Gastroesophageal sphincter (tissue), 3 donors: ENCODE measurements around the gene MYEF2.

Source experiments
- EP300 ChIP-seq: sonication (generic); formaldehyde crosslinking; IDR thresholded peaks from one replicate; pipeline ENCODE4 v1.6.1; 2017; ENCODE audit warnings: antibody characterized with exemption, mild to moderate bottlenecking
- POLR2A ChIP-seq, 2 donors: fragments of 450-650 bp; IDR thresholded peaks; one replicate each; pipeline ENCODE4 v1.6.1; 2017; ENCODE audit warnings: antibody characterized with exemption in 2 of 2, mild to moderate bottlenecking in 2 of 2, moderate library complexity in 1 of 2
- POLR2AphosphoS5 ChIP-seq: sonication (generic); formaldehyde crosslinking; IDR thresholded peaks from one replicate; pipeline ENCODE4 v1.6.1; 2017; ENCODE audit warnings: antibody characterized with exemption
- TF ChIP-seq, protein P1 (sequence below), 4 experiments: fragments of 200-600 bp in 2 of 4; fragments of 450-650 bp in 2 of 4; sonication (generic) in 1 of 4; IDR thresholded peaks; one replicate each; pipeline ENCODE4 v1.5.1; 2017 to 2019; ENCODE audit warnings: antibody characterized with exemption in 4 of 4, mild to moderate bottlenecking in 2 of 4, moderate library complexity in 2 of 4

DNA sequence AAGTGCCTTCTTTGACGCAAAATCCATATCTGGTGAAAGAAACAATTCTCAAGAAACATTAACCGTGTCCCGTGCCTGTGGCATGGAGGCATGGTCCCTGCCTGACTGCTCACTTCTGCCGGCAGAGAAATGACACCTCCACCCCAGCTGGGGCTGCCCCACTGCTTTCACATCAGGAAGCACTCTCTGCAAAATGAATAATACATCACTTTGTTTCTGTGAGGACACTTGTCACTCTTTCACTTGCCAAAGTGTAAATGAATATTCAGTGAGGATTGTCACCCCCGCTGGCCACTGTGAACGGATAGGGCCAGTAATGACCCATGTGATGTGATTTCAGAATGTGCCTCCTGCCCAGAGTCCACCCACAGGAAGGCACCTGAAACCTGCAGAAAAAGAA is 88.4 kb downstream of the MYEF2 start:
- TF ChIP-seq, protein P1, sequence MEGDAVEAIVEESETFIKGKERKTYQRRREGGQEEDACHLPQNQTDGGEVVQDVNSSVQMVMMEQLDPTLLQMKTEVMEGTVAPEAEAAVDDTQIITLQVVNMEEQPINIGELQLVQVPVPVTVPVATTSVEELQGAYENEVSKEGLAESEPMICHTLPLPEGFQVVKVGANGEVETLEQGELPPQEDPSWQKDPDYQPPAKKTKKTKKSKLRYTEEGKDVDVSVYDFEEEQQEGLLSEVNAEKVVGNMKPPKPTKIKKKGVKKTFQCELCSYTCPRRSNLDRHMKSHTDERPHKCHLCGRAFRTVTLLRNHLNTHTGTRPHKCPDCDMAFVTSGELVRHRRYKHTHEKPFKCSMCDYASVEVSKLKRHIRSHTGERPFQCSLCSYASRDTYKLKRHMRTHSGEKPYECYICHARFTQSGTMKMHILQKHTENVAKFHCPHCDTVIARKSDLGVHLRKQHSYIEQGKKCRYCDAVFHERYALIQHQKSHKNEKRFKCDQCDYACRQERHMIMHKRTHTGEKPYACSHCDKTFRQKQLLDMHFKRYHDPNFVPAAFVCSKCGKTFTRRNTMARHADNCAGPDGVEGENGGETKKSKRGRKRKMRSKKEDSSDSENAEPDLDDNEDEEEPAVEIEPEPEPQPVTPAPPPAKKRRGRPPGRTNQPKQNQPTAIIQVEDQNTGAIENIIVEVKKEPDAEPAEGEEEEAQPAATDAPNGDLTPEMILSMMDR (IDR thresholded peaks at IDR 0.05), result no peak
- TF ChIP-seq POLR2A (IDR thresholded peaks at IDR 0.05), result no peak
- no peak for TF ChIP-seq POLR2AphosphoS5
- no peak for TF ChIP-seq EP300
